Transverse colon (tissue), 4 donors: ENCODE measurements around the gene DDO. TPM values are rescaled to one million over a fixed set of nuclear protein-coding genes. Genes with fewer than 3 reads are reported as not detected.

Experiments
- DNase-seq: peaks from one replicate; pipeline ENCODE4 v3.0.0-alpha.2; 2019
- H3K27ac ChIP-seq, 4 donors: fragments of 200-600 bp; sonication (generic); 2 replicates each; pipeline ENCODE4 v1.5.1; 2016 to 2018; ENCODE audit warnings: inconsistent platforms in 4 of 4
- H3K27me3 ChIP-seq: fragments of 200-600 bp; sonication (generic); 2 replicates; pipeline ENCODE4 v1.5.1; 2017; ENCODE audit warnings: inconsistent platforms
- H3K36me3 ChIP-seq, 4 donors: fragments of 200-600 bp; sonication (generic); 2 replicates each; pipeline ENCODE4 v1.5.1; 2017 to 2019; ENCODE audit warnings: inconsistent platforms in 4 of 4
- H3K4me1 ChIP-seq, 4 donors: fragments of 200-600 bp; sonication (generic); 2 replicates each; pipeline ENCODE4 v1.5.1; 2017 to 2020; ENCODE audit warnings: inconsistent platforms in 4 of 4
- H3K4me3 ChIP-seq, 4 donors: fragments of 200-600 bp; sonication (generic); 1 replicate in 1 of 4; 2 replicates in 3 of 4; pipeline versions ENCODE4 v1.5.1 to v1.6.1; 2017 to 2019; ENCODE audit warnings: inconsistent platforms in 4 of 4
- H3K9me3 ChIP-seq, 2 donors: fragments of 200-600 bp; sonication (generic); 2 replicates each; pipeline ENCODE4 v1.5.1; 2017 to 2019; ENCODE audit warnings: inconsistent platforms in 2 of 2
- CTCF ChIP-seq, 5 experiments: fragments of 200-600 bp in 3 of 5; fragments of 450-650 bp in 2 of 5; sonication (generic) in 3 of 5; IDR thresholded peaks; 1 replicate in 2 of 5; 2 replicates in 3 of 5; pipeline ENCODE4 v1.5.1; 2016 to 2017; ENCODE audit warnings: antibody characterized with exemption in 5 of 5, inconsistent platforms in 3 of 5, mild to moderate bottlenecking in 2 of 5, moderate library complexity in 1 of 5
- EP300 ChIP-seq: sonication (generic); formaldehyde crosslinking; IDR thresholded peaks from one replicate; pipeline ENCODE4 v1.6.1; 2017; ENCODE audit warnings: antibody characterized with exemption, low read depth
- POLR2A ChIP-seq: fragments of 450-650 bp; IDR thresholded peaks from one replicate; pipeline ENCODE4 v1.6.1; 2016; ENCODE audit warnings: antibody characterized with exemption, mild to moderate bottlenecking, moderate library complexity
- POLR2AphosphoS5 ChIP-seq, 3 donors: sonication (generic); formaldehyde crosslinking; IDR thresholded peaks; one replicate each; pipeline ENCODE4 v1.6.1; 2016; ENCODE audit warnings: antibody characterized with exemption in 3 of 3
- WGBS, 2 donors: methylation state at CpG; one replicate each; pipeline ENCODE4 v1.1.5; 2018; ENCODE audit warnings: low coverage in 1 of 2; 5-methylcytosine and 5-hydroxymethylcytosine counted together
- in situ Hi-C, 4 donors: fragments of 200-750 bp; cut with MboI; loops; one replicate each; pipeline versions ENCODE4 v1.15.0 to v1.15.1; 2017; ENCODE audit warnings: low sequenced_read_pairs in 3 of 4, low pct_ligation_motif_present in 1 of 4, low pct_unique_long_range_greater_than_20kb in 1 of 4
- intact Hi-C: fragments of 100-400 bp; cut with DNase I; formaldehyde crosslinking; loops from one replicate; pipeline ENCODE4 v1.15.1; 2023; ENCODE audit warnings: low total_unique reads
- total RNA-seq, 4 donors: library from RNA; depleted of rRNA; stranded (reverse); fragments of >200 nt; gene quantifications; one replicate each; pipeline ENCODE4 v1.1.0, GENCODE V29; 2016

Gene DDO
- total RNA-seq, 4 donors from 2014 or later = 0.95 to 21.9 (median 1.2) TPM; not detected in 1

- Histone ChIP-seq H3K4me1 (peaks cover 0 to 3% (median 0%) of the 10 kb centered on the region in 4 donors), H3K36me3 (no peaks in the 10 kb centered on the region), H3K9me3 (no peaks in the 10 kb centered on the region), H3K27me3 (no peaks in the 10 kb centered on the region), H3K4me3 (no peak overlapping the region), H3K27ac (no peak overlapping the region)
- 15 to 22% methylated on average over 2 of the region's 2 CpGs for WGBS, 2 donors
- no peak for DNase-seq
- TF ChIP-seq CTCF (IDR thresholded peaks at IDR 0.05) = no peak
- TF ChIP-seq POLR2AphosphoS5 (IDR thresholded peaks at IDR 0.05) = no peak
- TF ChIP-seq EP300 = no peak
- no peak for TF ChIP-seq POLR2A
- intact Hi-C loops = loop anchor here (2.0 kb wide), 1 partner anchor 212 kb away; the partner anchor contains the start of gene WASF1
- in situ Hi-C loops = loop anchor here (10.0 to 25.0 kb wide), 7 partner anchors 216 to 696 kb away; partner anchors contain the start of genes WASF1 (in 2 of the 4), AK9 (in 1 of the 4) and FIG4 (in 1 of the 4)
Measured at GRCh38 chr6:110390404-110390803, 25.0 kb downstream of the DDO start.

- no peaks in the 10 kb centered on the region for H3K9me3 ChIP-seq
- H3K27ac ChIP-seq = no peak overlapping the region
- H3K4me3 ChIP-seq = no peak overlapping the region
- no peaks in the 10 kb centered on the region for H3K36me3 ChIP-seq
- no peak for DNase-seq
- in situ Hi-C loops (loop anchor here (10.0 to 25.0 kb wide), 7 partner anchors 215 to 695 kb away; partner anchors contain the start of genes WASF1 (in 2 of the 4), AK9 (in 1 of the 4) and FIG4 (in 1 of the 4)), intact Hi-C loops (loop anchor here (2.0 kb wide), 1 partner anchor 211 kb away; the partner anchor contains the start of gene WASF1)
- no peaks in the 10 kb centered on the region for H3K27me3 ChIP-seq
- WGBS, 2 donors = 56 to 78% methylated on average over 3 to 4 of the region's 4 CpGs
- H3K4me1 ChIP-seq = peaks cover 0 to 3% (median 0%) of the 10 kb centered on the region in 4 donors
- TF ChIP-seq POLR2A (no peak), CTCF (IDR thresholded peaks at IDR 0.05) (no peak), EP300 (no peak), POLR2AphosphoS5 (IDR thresholded peaks at IDR 0.05) (no peak)
Measured at GRCh38 chr6:110389689-110390382, 25.5 kb downstream of the DDO start.

- H3K27ac ChIP-seq = no peak overlapping the region
- no peak overlapping the region for H3K4me3 ChIP-seq
- no peaks in the 10 kb centered on the region for H3K36me3 ChIP-seq
- no peak for TF ChIP-seq CTCF (IDR thresholded peaks at IDR 0.05)
- TF ChIP-seq POLR2AphosphoS5 (IDR thresholded peaks at IDR 0.05) = no peak
- no peak for TF ChIP-seq POLR2A
- TF ChIP-seq EP300 = no peak
- DNase-seq = no peak
- intact Hi-C loops = loop anchor here (2.0 kb wide), 1 partner anchor 45 kb away; no protein-coding TSS in a partner anchor
- peaks cover 0 to 3% (median 0%) of the 10 kb centered on the region in 4 donors for H3K4me1 ChIP-seq
- H3K27me3 ChIP-seq = no peaks in the 10 kb centered on the region
- in situ Hi-C loops = loop anchor here in 3 of 4 donors (25.0 kb wide), 4 partner anchors 226 to 676 kb away; no protein-coding TSS in a partner anchor
- H3K9me3 ChIP-seq = no peaks in the 10 kb centered on the region
- 76 to 83% methylated on average over 2 of the region's 2 CpGs for WGBS, 2 donors
Measured at GRCh38 chr6:110387986-110388385, 27.4 kb downstream of the DDO start.

- in situ Hi-C loops = loop anchor here in 3 of 4 donors (25.0 kb wide), 4 partner anchors 223 to 673 kb away; no protein-coding TSS in a partner anchor
- TF ChIP-seq POLR2A = no peak
- no peak for TF ChIP-seq EP300
- TF ChIP-seq POLR2AphosphoS5 (IDR thresholded peaks at IDR 0.05) = no peak
- TF ChIP-seq CTCF (IDR thresholded peaks at IDR 0.05) = no peak
- intact Hi-C loops = no loop called here
Measured at GRCh38 chr6:110385458-110385863, 29.9 kb downstream of the DDO start.

More at GRCh38 chr6:110385458-110385863, 29.9 kb downstream of the DDO start:
- H3K4me3 ChIP-seq = no peak overlapping the region
- H3K27me3 ChIP-seq = no peaks in the 10 kb centered on the region
- H3K4me1 ChIP-seq = peaks cover 0 to 3% (median 0%) of the 10 kb centered on the region in 4 donors
- DNase-seq = no peak
- 64 to 67% methylated on average over 1 of the region's 1 CpG for WGBS, 2 donors
- no peaks in the 10 kb centered on the region for H3K36me3 ChIP-seq
- H3K9me3 ChIP-seq = no peaks in the 10 kb centered on the region
- no peak overlapping the region for H3K27ac ChIP-seq
